Brain microvascular endothelial cell (primary cell): ENCODE data around the gene POLG.
A peak's percentile ranks its signal among the peaks of the same experiment; 100 is the strongest.

Source experiments
- DNase-seq: peaks from one replicate; pipeline ENCODE4 v3.0.0-alpha.2; 2020
- H3K27ac ChIP-seq: fragments of 250-450 bp; sonication (Bioruptor Pico); 2 replicates; pipeline ENCODE4 v1.5.1; 2020; ENCODE audit warnings: mild to moderate bottlenecking, moderate library complexity
- H3K27me3 ChIP-seq: fragments of 250-450 bp; sonication (Bioruptor Pico); replicated peaks from 2 replicates; pipeline ENCODE4 v1.5.1; 2020; ENCODE audit warnings: mild to moderate bottlenecking
- H3K36me3 ChIP-seq: fragments of 250-450 bp; sonication (Bioruptor Pico); replicated peaks from 2 replicates; pipeline ENCODE4 v1.5.1; 2020; ENCODE audit warnings: mild to moderate bottlenecking
- H3K4me3 ChIP-seq: 2 replicates; pipeline ENCODE4 v1.5.1; 2011; ENCODE audit warnings: low read depth, mild to moderate bottlenecking, control low read depth, low read length, moderate library complexity
- CTCF ChIP-seq: IDR thresholded peaks from 2 replicates; pipeline ENCODE4 v1.5.1; 2011; ENCODE audit warnings: low read depth, mild to moderate bottlenecking, moderate library complexity, low read length, control low read depth, inconsistent platforms; ENCODE audit errors: missing control alignments
- in situ Hi-C: cut with HindIII; loops from 2 replicates; pipeline ENCODE4 v1.10.0; 2017; ENCODE audit warnings: low sequenced_read_pairs, low pct_ligation_motif_present

The POLG gene

GRCh38 chr15:89358755-89359439 lies 24.3 kb upstream of the POLG start:
- TF ChIP-seq CTCF: peak; percentile 82
- in situ Hi-C loops: no loop called here
- no peaks in the 10 kb centered on the region for H3K36me3 ChIP-seq
- H3K27ac ChIP-seq: no peak overlapping the region
- H3K4me3 ChIP-seq: peak overlapping the region; percentile 49
- peak; percentile 29 for DNase-seq
- peaks cover 72% of the 10 kb centered on the region for H3K27me3 ChIP-seq

GRCh38 chr15:89358435-89358754 lies 23.8 kb upstream of the POLG start:
- no peak for TF ChIP-seq CTCF
- no peaks in the 10 kb centered on the region for H3K36me3 ChIP-seq
- no peak for DNase-seq
- in situ Hi-C loops: no loop called here
- no peak overlapping the region for H3K27ac ChIP-seq
- H3K4me3 ChIP-seq: no peak overlapping the region
- H3K27me3 ChIP-seq: peaks cover 68% of the 10 kb centered on the region

GRCh38 chr15:89356634-89357298 lies 22.1 kb upstream of the POLG start:
- Histone ChIP-seq H3K27ac (no peak overlapping the region), H3K27me3 (peaks cover 52% of the 10 kb centered on the region), H3K4me3 (no peak overlapping the region), H3K36me3 (no peaks in the 10 kb centered on the region)
- DNase-seq: no peak
- in situ Hi-C loops: no loop called here
- TF ChIP-seq CTCF: peak; percentile 68

- DNase-seq: no peak
- Histone ChIP-seq H3K27me3 (peaks cover 24% of the 10 kb centered on the region), H3K36me3 (no peaks in the 10 kb centered on the region), H3K4me3 (no peak overlapping the region), H3K27ac (no peak overlapping the region)
- no peak for TF ChIP-seq CTCF
- in situ Hi-C loops: no loop called here
Measured at GRCh38 chr15:89353991-89354390, 19.4 kb upstream of the POLG start.

- peaks cover 13% of the 10 kb centered on the region for H3K27me3 ChIP-seq
- in situ Hi-C loops: no loop called here
- TF ChIP-seq CTCF: no peak
- no peak overlapping the region for H3K27ac ChIP-seq
- no peaks in the 10 kb centered on the region for H3K36me3 ChIP-seq
- no peak for DNase-seq
- H3K4me3 ChIP-seq: no peak overlapping the region
Measured at GRCh38 chr15:89352476-89352875, 17.9 kb upstream of the POLG start.

- in situ Hi-C loops: no loop called here
- no peak for TF ChIP-seq CTCF
- no peak for DNase-seq
- H3K36me3 ChIP-seq: no peaks in the 10 kb centered on the region
- H3K27ac ChIP-seq: no peak overlapping the region
- H3K27me3 ChIP-seq: peaks cover 16% of the 10 kb centered on the region
- H3K4me3 ChIP-seq: no peak overlapping the region
Measured at GRCh38 chr15:89349206-89349558, 14.6 kb upstream of the POLG start.
